Smooth muscle cell (in vitro differentiated cells): Measurements from ENCODE around the gene CNST. TPM values are rescaled to one million over a fixed set of nuclear protein-coding genes. Genes with fewer than 3 reads are reported as not detected.

Experiments used
- DNase-seq: peaks from one replicate; lab custom pipeline; 2025; ENCODE audit not compliant: unreplicated experiment; lab: John Stamatoyannopoulos, UW
- H2AFZ ChIP-seq: fragments of 200-600 bp; sonication (generic); 2 replicates; pipeline ENCODE4 v1.6.0; 2016; ENCODE audit warnings: antibody characterized with exemption, low read depth, mild to moderate bottlenecking
- H3F3A ChIP-seq: fragments of 200-600 bp; sonication (generic); 2 replicates; pipeline ENCODE4 v1.6.0; 2017; ENCODE audit warnings: antibody characterized with exemption, low read depth
- H3K27ac ChIP-seq: fragments of 200-600 bp; sonication (generic); 2 replicates; pipeline ENCODE4 v1.5.1; 2016; ENCODE audit warnings: low read depth, mild to moderate bottlenecking
- H3K27me3 ChIP-seq: fragments of 200-600 bp; sonication (generic); 2 replicates; pipeline ENCODE4 v1.6.1; 2016; ENCODE audit warnings: low read depth, mild to moderate bottlenecking
- H3K36me3 ChIP-seq: fragments of 200-600 bp; sonication (generic); 2 replicates; pipeline ENCODE4 v1.5.1; 2016; ENCODE audit warnings: low read depth
- H3K4me1 ChIP-seq: fragments of 200-600 bp; sonication (generic); 2 replicates; pipeline ENCODE4 v1.5.1; 2016; ENCODE audit warnings: low read depth
- H3K4me2 ChIP-seq: fragments of 200-600 bp; sonication (generic); 2 replicates; pipeline ENCODE4 v1.6.0; 2016; ENCODE audit warnings: mild to moderate bottlenecking
- H3K4me3 ChIP-seq: fragments of 200-600 bp; sonication (generic); 2 replicates; pipeline ENCODE4 v1.5.1; 2016; ENCODE audit warnings: mild to moderate bottlenecking
- H3K79me2 ChIP-seq: fragments of 200-600 bp; sonication (generic); 2 replicates; pipeline ENCODE4 v1.6.0; 2016; ENCODE audit warnings: low read depth, mild to moderate bottlenecking
- H3K9ac ChIP-seq: fragments of 200-600 bp; sonication (generic); 2 replicates; pipeline ENCODE4 v1.6.0; 2016; ENCODE audit warnings: low read depth
- H3K9me3 ChIP-seq: fragments of 200-600 bp; sonication (generic); replicated peaks from 2 replicates; pipeline ENCODE4 v1.5.1; 2016; ENCODE audit warnings: low read depth
- H4K20me1 ChIP-seq: fragments of 200-600 bp; sonication (generic); 2 replicates; pipeline ENCODE4 v1.6.0; 2016; ENCODE audit warnings: low read depth
- CTCF ChIP-seq: fragments of 200-600 bp; sonication (generic); IDR thresholded peaks from 2 replicates; pipeline ENCODE4 v1.5.1; 2017; ENCODE audit warnings: borderline replicate concordance, mild to moderate bottlenecking, antibody characterized with exemption; ENCODE audit not compliant: insufficient read depth, poor library complexity, severe bottlenecking
- WGBS: methylation state at CpG from one replicate; pipeline ENCODE4 v1.1.7; 2016; ENCODE audit warnings: low lambda C conversion rate; 5-methylcytosine and 5-hydroxymethylcytosine counted together
- polyA plus RNA-seq: library from polyadenylated mRNA; unstranded; fragments of >200 nt; fragmentation: Nextera tagmentation; extraction: Ambion mirVana; gene quantifications from 2 replicates; pipeline ENCODE4 v1.2.1, GENCODE V29; 2016
- total RNA-seq: library from RNA; depleted of rRNA; stranded (reverse); fragments of >200 nt; gene quantifications from 2 replicates; pipeline ENCODE4 v1.2.3, GENCODE V29; 2014

The CNST gene
- total and polyA plus RNA-seq, 2 experiments from 2014 or later: 6.7 to 16.9 TPM

GRCh38 chr1:246679794-246680177, 113.5 kb downstream of the CNST start:
- H3K36me3 ChIP-seq: no peaks in the 10 kb centered on the region
- H3K9ac ChIP-seq: no peak overlapping the region
- DNase-seq: no peak
- H3K9me3 ChIP-seq: no peaks in the 10 kb centered on the region
- H2AFZ ChIP-seq: no peak overlapping the region
- no peak overlapping the region for H3K4me3 ChIP-seq
- no peaks in the 10 kb centered on the region for H3K27me3 ChIP-seq
- no peak for TF ChIP-seq CTCF
- no peaks in the 10 kb centered on the region for H3K79me2 ChIP-seq
- no peaks in the 10 kb centered on the region for H3K4me1 ChIP-seq
- WGBS: 61% methylated on average over 1 of the region's 1 CpG
- H3K27ac ChIP-seq: no peak overlapping the region
- no peaks in the 10 kb centered on the region for H4K20me1 ChIP-seq
- peaks cover 3% of the 10 kb centered on the region for H3F3A ChIP-seq
- peak overlapping the region; percentile 33 for H3K4me2 ChIP-seq

- Histone ChIP-seq H3K79me2 (no peaks in the 10 kb centered on the region), H2AFZ (no peak overlapping the region), H3K4me2 (peak overlapping the region; percentile 33), H3K36me3 (no peaks in the 10 kb centered on the region), H4K20me1 (no peaks in the 10 kb centered on the region), H3F3A (peaks cover 3% of the 10 kb centered on the region), H3K4me1 (no peaks in the 10 kb centered on the region), H3K27ac (no peak overlapping the region), H3K9ac (no peak overlapping the region), H3K9me3 (no peaks in the 10 kb centered on the region), H3K27me3 (no peaks in the 10 kb centered on the region), H3K4me3 (no peak overlapping the region)
- WGBS: 71% methylated on average over 8 of the region's 8 CpGs
- TF ChIP-seq CTCF: no peak
- no peak for DNase-seq
Measured at GRCh38 chr1:246680190-246680589, 113.9 kb downstream of the CNST start.

- no peaks in the 10 kb centered on the region for H3K4me1 ChIP-seq
- no peaks in the 10 kb centered on the region for H3K79me2 ChIP-seq
- TF ChIP-seq CTCF: no peak
- no peak overlapping the region for H3K4me3 ChIP-seq
- H3K27ac ChIP-seq: no peak overlapping the region
- 90% methylated on average over 10 of the region's 10 CpGs for WGBS
- H2AFZ ChIP-seq: no peak overlapping the region
- H3F3A ChIP-seq: peaks cover 3% of the 10 kb centered on the region
- no peaks in the 10 kb centered on the region for H3K9me3 ChIP-seq
- H4K20me1 ChIP-seq: no peaks in the 10 kb centered on the region
- no peak overlapping the region for H3K4me2 ChIP-seq
- no peaks in the 10 kb centered on the region for H3K27me3 ChIP-seq
- no peak overlapping the region for H3K9ac ChIP-seq
- no peak for DNase-seq
- H3K36me3 ChIP-seq: no peaks in the 10 kb centered on the region
Measured at GRCh38 chr1:246680696-246681130, 114.5 kb downstream of the CNST start.
